Sigmoid colon (tissue), 4 donors: ENCODE results near the gene DOCK1.

Experiments used
- CTCF ChIP-seq, 4 experiments: fragments of 450-650 bp in 3 of 4; fragments of 200-600 bp in 1 of 4; IDR thresholded peaks; one replicate each; pipeline ENCODE4 v1.5.1; 2016 to 2019; ENCODE audit warnings: antibody characterized with exemption in 4 of 4, mild to moderate bottlenecking in 3 of 4, moderate library complexity in 2 of 4
- EP300 ChIP-seq, 4 donors: sonication (generic); formaldehyde crosslinking; IDR thresholded peaks; one replicate each; pipeline ENCODE4 v1.6.1; 2017; ENCODE audit warnings: antibody characterized with exemption in 4 of 4
- POLR2AphosphoS5 ChIP-seq, 4 donors: sonication (generic); formaldehyde crosslinking; IDR thresholded peaks; one replicate each; pipeline ENCODE4 v1.6.1; 2017; ENCODE audit warnings: antibody characterized with exemption in 4 of 4

DNA sequence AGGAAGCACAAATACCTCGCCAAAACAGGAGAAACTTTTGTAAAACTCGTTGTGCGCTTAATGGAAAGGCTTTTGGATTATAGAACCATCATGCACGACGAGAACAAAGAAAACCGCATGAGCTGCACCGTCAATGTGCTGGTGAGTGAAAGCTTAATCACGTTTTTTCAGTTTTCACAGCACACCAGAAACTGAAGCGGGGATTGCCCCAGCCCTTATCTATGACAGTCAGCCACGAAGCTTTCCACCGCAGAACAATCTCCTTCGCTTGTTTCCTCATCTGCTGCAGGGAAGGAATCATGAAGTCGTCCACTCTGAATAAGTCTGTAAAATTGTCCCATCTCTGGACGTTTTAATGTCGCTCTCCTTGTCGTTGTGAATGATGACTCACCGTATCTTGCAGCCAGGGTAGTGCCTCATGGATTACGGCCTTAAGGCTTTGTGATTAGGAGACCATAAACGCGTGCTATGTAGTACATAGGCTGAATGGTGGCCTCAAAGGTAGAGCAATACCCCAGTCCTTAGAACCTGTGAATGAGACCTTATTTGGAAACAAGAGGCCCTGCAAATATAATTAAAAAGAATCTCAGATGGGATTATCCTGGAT is 468.9 kb downstream of the DOCK1 start:
- no peak for TF ChIP-seq CTCF (IDR thresholded peaks at IDR 0.05)
- no peak for TF ChIP-seq POLR2AphosphoS5 (IDR thresholded peaks at IDR 0.05)
- no peak for TF ChIP-seq EP300 (IDR thresholded peaks at IDR 0.05)
